Lower leg skin (tissue), 4 donors: ENCODE results near the gene RPL10. TPM values are rescaled to one million over a fixed set of nuclear protein-coding genes. Genes with fewer than 3 reads are reported as not detected.

Experiments
- DNase-seq, 2 donors: peaks; one replicate each; pipeline ENCODE4 v3.0.0-alpha.2; 2019; ENCODE audit warnings: low spot score in 2 of 2
- H3K4me3 ChIP-seq: fragments of 200-600 bp; sonication (generic); 2 replicates; pipeline ENCODE4 v1.5.1; 2017; ENCODE audit warnings: mild to moderate bottlenecking, low read depth; ENCODE audit not compliant: poor library complexity, severe bottlenecking
- POLR2A ChIP-seq, 2 donors: fragments of 450-650 bp; IDR thresholded peaks; one replicate each; pipeline ENCODE4 v1.6.1; 2016 to 2017; ENCODE audit warnings: antibody characterized with exemption in 2 of 2, mild to moderate bottlenecking in 1 of 2, moderate library complexity in 1 of 2
- WGBS, 2 donors: methylation state at CpG; one replicate each; pipeline ENCODE4 v1.1.5; 2018; 5-methylcytosine and 5-hydroxymethylcytosine counted together
- intact Hi-C: fragments of 100-400 bp; cut with DNase I; formaldehyde crosslinking; loops from one replicate; pipeline ENCODE4 v1.15.0; 2023; ENCODE audit warnings: low total_unique reads
- total RNA-seq, 4 donors: library from RNA; depleted of rRNA; stranded (reverse); fragments of >200 nt; gene quantifications; one replicate each; pipeline ENCODE4 v1.1.0, GENCODE V29; 2016
- TF ChIP-seq, protein P1 (sequence below), 3 donors: fragments of 450-650 bp; IDR thresholded peaks; one replicate each; pipeline ENCODE4 v1.5.1; 2016; ENCODE audit warnings: antibody characterized with exemption in 3 of 3, mild to moderate bottlenecking in 3 of 3, moderate library complexity in 2 of 3

The RPL10 gene
- total RNA-seq, 4 donors from 2014 or later, result 3,266 to 8,500 (median 5,564) TPM

DNA sequence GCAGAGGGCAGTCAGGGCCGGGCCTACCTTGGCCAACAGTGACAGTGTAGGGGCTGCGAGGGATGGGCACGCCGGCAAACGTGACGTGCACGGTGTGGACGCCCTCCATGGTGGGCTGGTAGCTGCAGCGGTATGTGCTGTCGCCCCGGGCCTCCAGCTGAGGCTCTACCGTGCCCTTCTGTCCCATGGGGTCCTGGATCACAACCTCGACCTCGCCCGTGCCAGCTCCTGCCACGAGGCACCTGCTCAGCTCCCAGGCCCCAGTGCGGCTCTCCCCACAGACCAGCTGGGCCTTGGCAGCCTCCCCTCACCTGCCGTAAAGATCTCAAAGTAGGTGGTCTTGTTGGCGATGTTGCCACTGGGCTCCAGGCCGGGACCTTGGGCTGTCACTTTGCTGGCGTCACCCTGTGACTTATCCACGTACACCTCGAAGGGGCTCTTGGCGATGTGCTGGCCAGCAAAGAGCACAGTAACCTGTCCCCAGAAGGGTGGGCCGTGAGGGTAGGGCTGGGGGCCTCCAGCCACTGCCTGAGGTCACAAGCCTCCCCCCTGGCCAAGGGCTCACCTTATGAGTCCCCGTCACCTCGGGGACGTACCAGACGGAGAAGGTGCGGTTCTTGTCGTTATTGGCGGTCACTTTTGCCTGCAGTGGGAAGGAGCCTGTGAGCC, 32.0 kb upstream of the RPL10 start:
- no peak overlapping the region for H3K4me3 ChIP-seq
- no peak for DNase-seq
- intact Hi-C loops, result no loop called here
- 87 to 90% methylated on average over 10 to 28 of the region's 32 CpGs for WGBS, 2 donors
- no peak for TF ChIP-seq POLR2A (IDR thresholded peaks at IDR 0.05)
- TF ChIP-seq, protein P1, sequence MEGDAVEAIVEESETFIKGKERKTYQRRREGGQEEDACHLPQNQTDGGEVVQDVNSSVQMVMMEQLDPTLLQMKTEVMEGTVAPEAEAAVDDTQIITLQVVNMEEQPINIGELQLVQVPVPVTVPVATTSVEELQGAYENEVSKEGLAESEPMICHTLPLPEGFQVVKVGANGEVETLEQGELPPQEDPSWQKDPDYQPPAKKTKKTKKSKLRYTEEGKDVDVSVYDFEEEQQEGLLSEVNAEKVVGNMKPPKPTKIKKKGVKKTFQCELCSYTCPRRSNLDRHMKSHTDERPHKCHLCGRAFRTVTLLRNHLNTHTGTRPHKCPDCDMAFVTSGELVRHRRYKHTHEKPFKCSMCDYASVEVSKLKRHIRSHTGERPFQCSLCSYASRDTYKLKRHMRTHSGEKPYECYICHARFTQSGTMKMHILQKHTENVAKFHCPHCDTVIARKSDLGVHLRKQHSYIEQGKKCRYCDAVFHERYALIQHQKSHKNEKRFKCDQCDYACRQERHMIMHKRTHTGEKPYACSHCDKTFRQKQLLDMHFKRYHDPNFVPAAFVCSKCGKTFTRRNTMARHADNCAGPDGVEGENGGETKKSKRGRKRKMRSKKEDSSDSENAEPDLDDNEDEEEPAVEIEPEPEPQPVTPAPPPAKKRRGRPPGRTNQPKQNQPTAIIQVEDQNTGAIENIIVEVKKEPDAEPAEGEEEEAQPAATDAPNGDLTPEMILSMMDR (IDR thresholded peaks at IDR 0.05), result no peak

DNA sequence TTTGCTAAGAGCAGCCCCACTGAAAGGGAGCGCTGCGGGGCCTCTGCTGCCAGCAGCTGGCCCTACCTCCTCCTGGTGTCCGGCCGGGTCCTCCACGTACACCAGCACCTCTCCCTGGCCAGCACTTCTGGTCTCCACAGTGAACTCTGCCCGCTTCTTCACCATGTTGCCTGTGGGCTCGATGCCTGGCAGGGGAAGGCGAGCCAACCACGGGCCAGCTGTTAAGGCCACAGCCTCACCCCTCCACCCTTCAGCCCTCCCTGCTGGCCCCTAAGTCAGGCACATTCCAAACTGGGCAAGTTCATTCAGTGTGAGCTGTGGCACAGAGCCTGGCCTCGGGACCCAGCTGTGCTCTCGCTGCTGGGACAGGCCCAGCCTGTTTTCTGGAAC, 31.5 kb upstream of the RPL10 start:
- no peak for TF ChIP-seq POLR2A (IDR thresholded peaks at IDR 0.05)
- TF ChIP-seq, protein P1 (IDR thresholded peaks at IDR 0.05), result no peak

DNA sequence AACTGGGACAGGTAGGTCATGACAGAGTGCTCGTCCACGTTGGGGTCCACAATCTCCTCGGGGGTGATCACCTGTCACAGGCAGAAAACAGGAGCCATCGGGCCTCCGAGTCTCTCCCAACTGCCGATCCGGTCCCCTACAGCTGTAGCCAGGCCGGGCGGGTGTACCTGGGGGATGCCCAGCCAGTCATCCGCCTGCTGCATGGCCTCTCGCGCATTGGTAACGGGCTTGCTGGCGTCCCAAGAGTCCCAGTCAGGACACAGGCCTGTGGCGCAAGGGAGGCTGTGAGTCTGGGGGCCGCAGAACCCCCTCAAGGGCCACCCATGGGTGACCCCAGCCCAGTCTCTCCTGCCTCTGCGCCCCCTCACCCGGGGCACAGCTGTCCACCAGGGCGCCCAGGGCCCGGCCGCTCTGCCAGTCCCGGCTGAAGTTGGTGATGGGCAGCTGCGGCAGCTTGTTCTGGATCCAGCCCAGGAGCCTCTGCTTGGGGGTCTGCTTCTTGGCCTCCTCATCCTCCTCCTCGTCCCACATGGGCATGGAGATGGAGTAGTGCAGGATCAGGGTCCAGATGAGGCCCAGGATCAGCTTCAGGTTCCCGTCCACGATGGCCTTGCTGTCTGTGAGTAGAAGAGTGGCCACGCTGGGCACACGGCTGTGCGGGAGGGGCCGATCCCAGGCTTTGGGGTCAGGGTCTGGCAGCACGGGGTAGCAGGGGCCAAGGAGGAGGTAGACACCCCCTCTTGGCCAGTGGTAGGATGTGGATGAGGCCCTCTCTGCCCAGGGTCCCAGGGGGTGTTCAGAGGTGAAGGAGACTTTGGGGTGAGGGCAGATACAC, 30.5 kb upstream of the RPL10 start:
- TF ChIP-seq, protein P1 (IDR thresholded peaks at IDR 0.05), result no peak
- TF ChIP-seq POLR2A (IDR thresholded peaks at IDR 0.05), result no peak
- H3K4me3 ChIP-seq, result no peak overlapping the region
- 80 to 86% methylated on average over 5 to 29 of the region's 31 CpGs for WGBS, 2 donors

More for the DNA sequence above, 31.5 kb upstream of the RPL10 start:
- 27 to 87% methylated on average over 8 to 11 of the region's 11 CpGs for WGBS, 2 donors
- no peak for DNase-seq
- H3K4me3 ChIP-seq, result no peak overlapping the region
- intact Hi-C loops, result no loop called here

DNA sequence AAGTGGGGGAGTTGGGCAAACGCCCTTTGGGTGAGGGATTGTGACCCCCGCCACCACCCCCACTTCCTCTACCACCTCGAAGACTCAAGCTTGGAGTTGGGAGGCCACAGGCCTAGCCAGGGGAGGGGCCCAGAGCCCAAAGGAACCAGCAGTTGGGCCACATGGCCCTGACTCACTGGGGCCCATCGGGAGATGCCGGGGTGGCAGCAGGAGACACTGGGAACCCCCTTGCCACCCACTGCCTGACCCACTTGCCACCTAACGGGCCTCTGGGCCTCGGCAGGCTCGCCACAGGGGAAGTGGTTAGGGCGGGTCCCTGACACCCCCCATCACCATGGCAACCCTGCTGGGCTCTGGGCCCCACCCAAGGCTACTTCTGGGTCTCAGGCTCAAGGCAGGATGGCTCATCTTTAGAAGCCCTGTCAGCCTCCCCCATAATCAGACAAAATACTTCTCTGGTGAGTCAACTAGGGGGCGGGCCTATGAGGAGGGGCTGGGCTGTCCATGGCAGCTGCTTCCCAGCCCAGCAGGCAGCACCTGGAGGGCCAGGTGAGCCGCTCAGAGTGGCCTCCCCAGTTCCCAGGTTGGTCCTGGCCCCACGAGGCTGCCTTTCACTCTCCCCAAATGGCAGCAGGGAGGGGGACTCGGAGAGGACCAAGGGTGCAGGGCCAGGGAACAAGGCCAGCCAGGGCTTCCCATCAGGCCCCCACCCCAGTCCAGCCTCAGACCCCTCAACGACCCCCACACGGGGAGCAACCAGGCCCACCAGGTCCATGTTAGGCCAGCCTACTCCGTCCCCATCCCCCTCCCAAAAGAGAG, 29.3 kb upstream of the RPL10 start:
- TF ChIP-seq, protein P1 (IDR thresholded peaks at IDR 0.05), result no peak
- TF ChIP-seq POLR2A (IDR thresholded peaks at IDR 0.05), result no peak
- no peak overlapping the region for H3K4me3 ChIP-seq
- intact Hi-C loops, result no loop called here
- WGBS, 2 donors, result 0 to 49% methylated on average over 4 to 13 of the region's 16 CpGs
- peak; percentile 75 to 96 for DNase-seq

More for the DNA sequence above, 30.5 kb upstream of the RPL10 start:
- no peak for DNase-seq
- intact Hi-C loops, result no loop called here

DNA sequence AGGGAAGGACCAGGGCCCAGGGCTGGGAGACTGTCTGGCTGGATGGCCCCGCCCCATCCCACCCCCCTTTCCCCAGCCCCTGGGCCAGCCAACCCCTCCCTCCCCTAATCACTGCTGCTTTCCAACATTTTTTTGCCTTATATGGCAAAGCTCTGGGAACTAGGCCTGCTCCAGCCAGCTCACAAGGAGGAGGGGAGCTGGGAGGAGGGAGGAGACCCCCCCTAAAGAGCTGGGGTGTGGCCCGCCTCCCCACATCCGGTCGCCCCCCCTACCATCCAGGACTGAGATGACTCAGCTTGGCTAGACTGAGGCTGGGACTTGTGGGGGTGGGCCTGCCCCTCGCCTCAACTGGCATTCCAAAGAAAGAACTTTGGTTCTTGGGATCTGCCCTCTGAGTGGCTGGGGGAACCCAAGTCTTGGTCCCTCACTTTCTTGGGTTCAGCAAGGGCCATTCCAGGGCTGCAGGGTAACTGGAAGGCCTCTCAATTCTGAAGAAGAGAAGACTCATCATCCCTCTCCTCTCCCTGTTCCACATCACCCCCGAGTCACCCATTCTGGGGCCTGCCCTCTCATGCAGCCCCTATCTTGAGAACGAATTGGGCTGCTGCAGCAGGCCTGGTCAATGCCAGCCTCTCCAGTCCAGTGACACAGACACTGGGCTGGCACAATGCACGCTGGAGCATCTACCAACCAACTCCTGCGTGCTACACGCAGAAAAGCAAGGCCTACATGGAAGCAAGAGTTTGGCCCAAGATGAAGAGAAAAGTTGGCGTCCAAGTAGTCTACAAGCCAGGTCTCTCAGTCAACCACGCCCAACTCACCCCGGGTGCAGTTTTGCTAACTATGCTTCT, 28.5 kb upstream of the RPL10 start:
- H3K4me3 ChIP-seq, result peak overlapping the region; percentile 52
- peak; percentile 69 to 95 for DNase-seq
- WGBS, 2 donors, result 0 to 35% methylated on average over 9 to 13 of the region's 13 CpGs
- intact Hi-C loops, result no loop called here
- TF ChIP-seq, protein P1 (IDR thresholded peaks at IDR 0.05), result no peak
- TF ChIP-seq POLR2A (IDR thresholded peaks at IDR 0.05), result no peak
